Suppressor macrophage treated with lipopolysaccharide for 1 hour (primary cell): ENCODE measurements around the gene AGK.
"Not testable (repeated sequence)": the region's sequence is repeated elsewhere in the genome, so short reads cannot be mapped to it uniquely, and the experiment has no call there.

ENCODE experiments used
- DNase-seq, 3 donors: peaks; one replicate each; pipeline ENCODE4 v3.0.0-alpha.2; 2020 to 2022

Gene AGK

DNA sequence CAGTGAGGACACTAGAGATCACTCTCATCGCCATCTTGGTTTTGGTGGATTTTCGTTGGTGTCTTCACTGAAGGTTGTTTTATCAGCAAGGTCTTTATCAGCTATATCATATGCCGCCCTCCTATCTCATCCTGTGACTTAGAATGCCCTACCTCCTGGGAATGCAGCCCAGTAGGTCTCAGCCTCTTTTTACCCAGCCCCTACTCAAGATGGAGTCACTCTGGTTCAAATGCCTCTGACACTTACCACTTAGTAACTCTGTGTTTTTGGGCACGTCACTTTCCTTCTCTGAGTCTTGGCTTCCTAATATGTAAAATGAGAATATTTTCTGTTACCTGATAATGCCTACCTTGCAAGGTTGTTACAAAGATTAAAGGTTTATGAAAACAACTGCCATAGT lies 37.7 kb downstream of the AGK start:
- no peak for DNase-seq

DNA sequence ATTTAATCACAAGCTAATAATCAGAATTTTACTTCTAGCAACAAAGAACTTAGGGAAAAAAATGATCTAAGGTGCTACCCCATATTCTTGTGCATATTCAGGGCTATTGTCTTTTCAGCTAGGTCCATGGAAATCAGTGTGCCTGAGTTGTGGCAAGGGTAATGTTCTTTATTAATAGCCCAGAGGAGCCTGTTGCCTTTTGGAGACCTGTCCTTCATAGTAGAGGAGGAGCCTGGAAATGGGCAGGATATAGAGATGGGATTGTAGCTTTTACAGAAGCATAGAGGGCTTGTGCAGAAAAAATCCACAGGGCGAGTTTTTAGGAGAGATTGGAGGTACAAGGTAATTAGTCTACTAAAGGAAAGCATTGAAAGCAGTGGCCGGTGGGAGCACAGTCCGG lies 38.9 kb downstream of the AGK start:
- no peak for DNase-seq

DNA sequence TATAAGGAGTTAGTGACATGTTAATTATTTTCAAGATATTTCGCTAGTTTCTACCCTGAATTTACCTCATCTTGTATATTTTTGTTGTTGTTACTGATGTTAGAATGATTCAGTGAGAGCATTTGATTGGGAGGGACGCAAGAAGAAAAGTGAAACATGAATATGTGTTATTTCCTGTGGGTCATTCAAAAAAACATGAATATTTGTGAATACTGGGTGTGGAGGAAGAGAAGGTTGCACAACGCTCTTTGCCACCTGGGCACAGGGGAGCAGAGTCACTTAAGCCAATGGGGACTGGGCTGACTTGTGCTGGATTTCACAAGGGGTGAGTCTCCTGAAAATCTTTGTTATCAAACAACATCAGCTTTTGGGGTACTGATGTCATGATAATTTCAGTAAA lies 39.5 kb downstream of the AGK start:
- no peak for DNase-seq

DNA sequence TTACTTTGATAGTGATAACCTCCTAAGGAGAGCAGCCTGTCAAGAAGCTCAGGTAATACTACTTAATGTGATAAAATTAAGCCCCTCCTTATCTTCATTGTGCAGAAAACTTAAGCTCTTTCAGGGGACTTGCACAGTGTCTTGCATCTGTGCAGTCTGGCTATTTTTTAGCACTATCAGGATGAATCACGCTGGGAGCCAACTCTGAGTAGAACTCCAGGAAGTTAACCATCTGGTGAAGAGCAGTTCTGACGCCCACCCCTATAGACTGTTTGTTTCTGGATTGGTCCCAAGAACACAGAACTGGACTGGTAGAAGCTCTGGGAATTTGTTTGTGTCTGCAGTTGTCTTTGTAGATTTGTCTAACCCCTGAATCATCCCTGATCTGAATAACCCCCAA lies 41.9 kb downstream of the AGK start:
- no peak for DNase-seq

DNA sequence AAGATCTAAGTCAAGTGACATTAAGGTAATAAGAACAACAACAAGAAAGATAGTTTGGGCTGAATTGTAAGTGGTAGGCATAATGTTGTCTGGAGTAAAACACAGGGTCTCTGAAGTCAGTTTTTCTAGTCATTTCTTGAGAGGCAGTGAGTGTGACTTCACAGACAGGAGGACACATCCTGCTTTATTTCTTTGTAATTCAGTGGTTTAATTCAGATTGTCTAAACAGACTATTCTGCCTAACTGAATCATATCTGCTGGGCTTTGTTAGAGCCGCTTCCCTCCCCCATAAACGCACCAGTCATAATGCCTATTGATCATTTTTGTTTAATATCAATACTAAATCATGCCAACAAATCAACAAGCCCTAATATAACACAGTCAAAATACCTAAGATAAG lies 46.8 kb downstream of the AGK start:
- no peak for DNase-seq

DNA sequence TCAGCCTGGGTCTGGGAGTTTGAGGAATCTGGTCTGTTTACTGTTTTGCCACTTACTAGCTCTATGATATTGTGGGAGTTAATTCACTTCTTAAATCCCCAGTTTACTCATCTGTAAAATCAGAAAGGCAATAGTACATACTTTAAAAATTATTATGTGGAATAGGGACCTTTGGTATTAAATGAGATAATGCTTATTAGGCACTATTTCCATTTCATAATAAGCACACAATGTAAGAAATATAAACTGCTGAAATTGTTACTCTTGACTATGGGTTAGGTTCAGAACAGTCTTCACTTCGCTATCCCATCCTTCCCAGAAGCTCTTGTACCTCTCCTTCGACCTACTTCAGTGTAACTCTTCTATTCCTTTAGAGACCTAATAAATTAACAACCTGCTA lies 47.2 kb downstream of the AGK start:
- no peak for DNase-seq

DNA sequence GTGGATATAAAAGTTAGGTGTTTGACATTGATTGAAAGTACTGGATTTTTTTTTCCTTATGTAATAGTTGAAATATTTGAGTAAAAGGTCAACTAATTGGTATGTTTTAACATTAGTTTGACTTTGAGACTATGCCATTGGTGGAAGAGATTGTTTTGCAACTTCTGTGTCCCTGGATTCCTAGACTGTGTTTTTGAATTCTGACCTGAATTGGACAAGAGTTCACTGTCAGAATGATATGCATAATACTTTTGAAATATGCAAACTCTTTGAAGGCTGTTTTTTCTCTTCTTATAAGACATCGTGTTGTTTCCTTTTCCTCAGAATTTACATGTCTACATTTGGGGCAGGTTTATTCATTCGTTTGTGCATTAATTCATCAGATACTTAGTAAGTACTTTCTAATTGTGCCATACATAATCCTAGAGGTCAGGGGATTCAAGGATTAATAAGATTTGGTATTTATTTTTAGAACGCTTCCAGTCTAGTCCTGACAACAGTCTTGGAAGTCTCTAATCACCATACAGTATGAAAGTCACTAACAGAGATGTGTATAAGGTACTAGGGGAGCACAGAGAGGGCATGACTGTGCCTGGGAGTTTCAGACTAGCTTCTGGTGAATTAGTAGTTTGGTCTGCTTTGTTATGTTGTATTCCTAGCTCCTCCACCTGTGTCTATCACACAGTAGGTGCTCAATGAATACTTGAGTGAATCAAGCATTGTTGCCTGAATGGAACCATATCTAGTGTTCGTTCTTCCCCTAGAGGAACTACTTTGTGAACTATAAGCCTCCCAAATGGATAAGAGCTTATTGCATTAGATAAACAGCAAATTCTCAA lies 49.2 kb downstream of the AGK start:
- no peak for DNase-seq

DNA sequence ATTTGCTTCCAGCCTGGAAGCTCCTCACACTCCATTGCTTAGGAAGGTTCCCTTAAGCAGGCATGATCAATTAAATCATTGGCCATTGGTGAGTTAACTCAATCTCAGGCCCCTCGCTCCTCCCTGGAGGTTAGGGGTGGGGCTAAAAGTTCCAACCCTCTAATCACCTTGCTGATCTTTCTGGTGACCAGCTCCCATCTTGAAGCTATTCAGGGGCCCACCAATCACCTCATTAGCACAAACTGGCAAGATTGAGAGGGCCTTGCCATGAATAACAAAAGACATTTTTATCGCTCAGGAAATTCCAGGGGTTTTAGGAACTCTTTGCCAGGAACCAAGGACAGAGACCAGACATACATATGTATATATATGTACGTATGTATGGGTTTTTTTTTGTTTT lies 58.4 kb downstream of the AGK start:
- DNase-seq = no peak

DNA sequence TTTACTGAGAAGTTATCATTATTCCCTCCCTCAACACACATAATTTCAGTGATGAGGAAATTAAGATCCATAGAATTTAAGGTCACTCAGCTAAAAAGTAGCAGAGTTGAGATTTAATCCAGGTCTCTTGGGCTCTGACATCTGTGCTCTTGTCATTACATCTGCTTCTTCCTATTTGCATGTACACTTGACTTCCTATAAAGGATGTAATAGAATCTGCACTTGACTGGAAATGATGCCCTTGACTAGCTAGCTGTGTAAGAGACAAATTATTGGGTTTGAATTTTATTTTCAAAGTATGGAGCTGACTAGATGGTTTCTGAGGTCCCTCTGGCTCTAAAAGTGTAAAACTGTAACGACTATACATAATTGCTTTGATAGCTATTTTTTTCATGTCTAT lies 59.5 kb downstream of the AGK start:
- no peak for DNase-seq

DNA sequence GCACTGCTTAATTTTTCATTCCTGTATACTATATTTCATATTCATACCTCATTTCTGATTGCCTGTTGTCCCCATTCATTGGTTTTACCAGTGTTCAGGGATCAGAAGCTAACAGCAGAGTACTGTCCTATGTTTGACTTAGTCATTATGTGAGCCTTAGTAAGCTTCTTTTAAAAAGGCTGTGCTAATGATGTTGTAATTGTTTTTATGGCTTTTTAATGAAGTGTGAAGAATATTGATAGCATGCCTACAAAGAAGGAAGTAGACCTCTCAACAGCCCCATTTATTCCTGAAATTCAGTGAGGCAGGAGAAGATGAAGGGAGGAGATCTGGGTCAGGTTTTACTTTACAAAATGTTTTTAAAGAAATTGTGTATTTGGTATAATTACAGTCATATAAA lies 61.7 kb downstream of the AGK start:
- DNase-seq = no peak

DNA sequence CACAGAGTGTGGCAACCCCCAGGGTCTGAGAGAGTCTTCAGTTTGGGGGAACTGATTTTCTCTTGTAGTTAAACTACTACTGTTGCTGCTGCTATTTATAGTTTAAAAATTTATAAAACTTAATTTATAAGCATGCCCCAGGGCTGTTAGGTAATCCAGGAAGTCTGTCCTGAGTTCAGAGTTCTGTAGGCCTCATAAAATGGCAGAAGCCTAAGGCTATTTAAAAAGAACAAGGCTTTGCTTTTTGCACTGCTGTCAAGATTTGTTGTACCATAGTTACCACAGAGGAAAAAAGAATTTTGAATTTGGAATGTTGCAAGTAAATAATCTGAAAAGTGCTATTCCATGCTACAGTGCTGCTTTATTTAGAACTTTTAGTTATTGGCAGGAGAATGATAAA lies 66.1 kb downstream of the AGK start:
- no peak for DNase-seq

DNA sequence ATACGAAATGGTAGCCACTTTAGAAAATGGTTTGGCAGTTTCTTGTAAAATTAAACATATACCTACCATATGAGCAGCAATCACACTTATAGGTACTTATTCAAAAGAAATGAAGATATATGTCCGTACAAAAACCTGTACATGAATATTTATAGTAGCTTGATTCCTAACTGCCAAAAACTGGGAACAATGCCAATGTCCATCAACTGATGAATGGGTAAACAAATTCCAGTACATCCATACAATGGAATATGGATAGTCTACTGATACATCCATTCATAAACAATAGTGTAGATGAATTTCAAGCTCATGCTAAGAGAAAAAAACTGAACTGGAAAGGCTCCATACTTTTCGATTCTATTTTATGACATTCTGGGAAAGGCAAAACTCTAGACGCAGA lies 68.5 kb downstream of the AGK start:
- no peak for DNase-seq

DNA sequence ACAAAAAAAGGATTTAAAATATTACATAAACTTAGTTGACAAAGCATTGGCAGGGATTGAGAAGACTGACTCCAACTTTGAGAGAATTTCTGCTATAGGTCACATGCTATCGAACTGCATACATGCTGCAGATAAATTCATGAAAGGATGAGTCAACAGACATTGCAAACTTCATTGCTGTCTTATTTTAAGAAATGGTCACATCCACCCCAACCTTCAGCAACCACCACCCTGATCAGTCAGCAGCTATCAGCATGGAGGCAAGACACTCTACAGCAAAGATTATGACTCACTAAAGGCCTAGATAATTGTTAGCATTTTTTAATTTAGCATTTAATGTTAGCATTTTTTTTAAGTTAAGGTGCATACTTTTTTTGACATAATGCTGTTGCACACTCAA lies 73.6 kb downstream of the AGK start:
- no peak for DNase-seq

DNA sequence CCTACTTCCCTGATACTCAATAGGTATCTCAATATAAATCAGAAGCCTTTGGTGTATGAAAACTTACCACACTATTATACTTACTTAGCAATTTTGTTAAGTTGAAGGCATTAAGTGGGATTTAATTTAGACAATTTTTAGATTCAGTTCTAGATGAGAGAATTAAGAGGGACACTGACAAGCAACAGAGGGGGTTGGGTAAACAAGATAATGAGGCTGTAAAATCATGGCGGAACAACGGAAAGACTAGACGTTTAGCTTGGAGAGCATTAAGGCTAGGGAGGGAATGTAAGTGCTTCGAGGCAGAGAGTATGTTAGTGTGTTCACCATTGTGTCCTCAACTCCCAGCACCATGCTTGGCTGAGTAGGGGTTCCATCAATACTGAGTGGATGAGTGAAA lies 79.4 kb downstream of the AGK start:
- no peak for DNase-seq

DNA sequence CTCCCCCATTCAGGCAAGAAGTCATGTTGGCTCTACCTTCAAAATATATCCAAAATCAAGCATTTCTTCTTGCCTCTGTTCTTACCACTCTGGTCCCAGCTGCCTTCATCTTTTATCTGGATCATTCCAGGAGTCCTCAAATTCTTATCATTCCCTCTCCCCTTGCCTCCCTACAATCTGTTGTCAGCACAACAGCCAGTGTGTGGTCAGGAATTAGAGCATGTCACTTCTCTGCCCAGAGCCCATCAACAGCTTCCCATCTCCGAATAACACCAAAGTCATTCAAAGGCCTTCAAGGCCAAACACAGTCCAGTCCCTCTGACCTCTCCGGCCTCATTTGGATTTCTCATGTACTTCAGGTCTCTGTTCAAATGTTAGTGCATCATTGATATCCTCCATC lies 80.3 kb downstream of the AGK start:
- DNase-seq = no peak

DNA sequence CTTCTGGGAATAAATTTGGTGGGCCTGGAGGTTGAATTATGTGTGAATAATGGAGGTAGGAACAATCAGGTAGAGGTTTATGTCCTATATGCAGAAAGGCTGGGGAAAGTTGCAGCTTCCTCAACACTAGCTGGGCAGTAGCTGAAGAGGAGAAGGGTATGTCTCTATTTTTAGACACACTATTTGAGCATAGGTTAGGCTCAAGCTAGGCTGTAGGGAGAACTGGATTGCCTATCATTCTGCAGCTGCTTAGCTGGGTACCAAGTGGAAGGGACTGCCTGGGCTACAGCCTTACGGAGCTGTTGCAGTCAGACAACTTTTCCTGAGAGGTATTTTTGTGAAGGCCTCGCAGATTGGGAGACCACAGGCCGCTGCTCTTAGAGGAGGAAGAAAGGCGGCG lies 82.9 kb downstream of the AGK start:
- no peak for DNase-seq

DNA sequence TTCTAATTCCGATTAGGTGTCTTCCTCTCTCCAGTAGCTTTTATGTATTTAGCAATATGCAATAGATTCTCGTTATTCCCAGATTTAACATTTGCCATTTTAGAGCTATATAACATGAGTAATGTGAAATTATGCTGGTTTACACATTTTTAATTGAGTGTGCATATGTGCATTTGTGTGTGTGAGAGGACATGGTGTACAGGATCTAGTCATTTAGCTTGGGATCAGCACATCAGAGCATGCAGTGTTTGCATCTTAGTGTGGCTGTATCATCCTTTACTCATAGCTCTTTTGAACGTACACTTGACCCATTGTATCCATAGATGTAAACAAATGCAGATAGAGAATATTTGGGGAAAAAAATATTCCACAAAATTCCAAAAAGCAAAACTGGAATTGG lies 84.8 kb downstream of the AGK start:
- DNase-seq = no peak

DNA sequence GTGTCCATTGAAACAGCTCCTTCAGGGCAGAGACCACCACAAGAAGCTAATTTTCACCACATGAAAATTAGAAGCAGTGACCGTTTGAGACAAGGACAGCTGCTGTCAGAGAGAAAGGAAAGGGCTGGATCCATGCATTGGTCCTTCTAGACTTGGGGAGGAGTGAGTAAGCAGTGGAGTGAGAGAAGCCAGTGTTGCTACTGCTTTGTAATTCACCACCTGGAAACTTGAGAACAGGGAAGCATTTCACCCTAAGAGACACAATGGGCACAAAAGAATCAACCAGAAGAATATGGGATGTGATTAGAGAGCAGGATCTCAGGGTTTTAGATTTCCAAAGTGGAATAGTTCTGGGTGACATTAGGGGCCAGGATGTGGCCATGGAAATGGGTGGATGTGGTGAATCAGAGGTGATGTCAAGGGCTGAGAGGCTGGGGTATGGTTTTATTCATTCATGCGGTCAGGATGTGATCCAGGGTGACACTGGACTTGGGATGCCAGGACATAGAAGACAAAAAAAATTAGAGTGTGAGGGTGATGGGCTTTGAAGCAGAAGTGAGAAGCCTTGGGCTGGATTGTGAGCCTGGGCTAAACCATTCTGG lies 89.1 kb downstream of the AGK start:
- no peak for DNase-seq

DNA sequence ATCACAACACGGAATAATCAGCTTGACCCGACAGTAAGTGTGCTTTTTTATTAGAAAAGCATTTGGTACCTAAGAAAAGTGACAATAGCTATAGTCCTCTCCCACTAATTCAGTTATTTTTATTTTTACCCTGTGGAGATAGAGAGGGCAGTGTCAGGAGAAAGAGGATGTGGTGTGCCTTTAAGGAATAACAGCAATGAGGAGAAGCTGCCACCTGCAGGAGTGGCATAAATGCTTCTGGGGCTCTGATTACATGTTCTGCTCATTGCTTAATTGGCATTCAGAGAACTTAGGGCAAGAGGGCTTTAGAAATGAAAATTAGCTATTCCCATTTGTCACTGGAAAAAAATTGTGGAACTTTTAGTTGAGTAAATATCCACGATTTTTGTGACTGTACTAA lies 90.7 kb downstream of the AGK start:
- DNase-seq = no peak

DNA sequence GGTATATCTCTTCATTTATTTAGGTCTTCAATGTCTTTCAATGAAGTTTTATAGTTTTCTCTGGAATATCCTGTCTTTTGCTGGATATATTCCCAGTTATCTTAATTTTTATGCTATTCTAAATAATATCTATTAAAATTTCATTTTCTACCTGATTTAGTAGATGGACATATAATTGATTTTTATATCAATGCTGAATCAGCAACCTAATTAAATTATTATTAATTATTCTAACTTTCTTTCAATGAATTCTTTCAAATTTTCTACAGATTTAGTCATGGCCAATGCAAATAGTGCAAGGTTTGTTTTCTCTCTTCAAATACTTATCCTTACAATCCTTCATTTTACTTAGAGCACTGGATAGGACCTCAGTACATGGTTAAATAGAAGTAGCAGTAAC lies 94.0 kb downstream of the AGK start:
- DNase-seq = no peak

DNA sequence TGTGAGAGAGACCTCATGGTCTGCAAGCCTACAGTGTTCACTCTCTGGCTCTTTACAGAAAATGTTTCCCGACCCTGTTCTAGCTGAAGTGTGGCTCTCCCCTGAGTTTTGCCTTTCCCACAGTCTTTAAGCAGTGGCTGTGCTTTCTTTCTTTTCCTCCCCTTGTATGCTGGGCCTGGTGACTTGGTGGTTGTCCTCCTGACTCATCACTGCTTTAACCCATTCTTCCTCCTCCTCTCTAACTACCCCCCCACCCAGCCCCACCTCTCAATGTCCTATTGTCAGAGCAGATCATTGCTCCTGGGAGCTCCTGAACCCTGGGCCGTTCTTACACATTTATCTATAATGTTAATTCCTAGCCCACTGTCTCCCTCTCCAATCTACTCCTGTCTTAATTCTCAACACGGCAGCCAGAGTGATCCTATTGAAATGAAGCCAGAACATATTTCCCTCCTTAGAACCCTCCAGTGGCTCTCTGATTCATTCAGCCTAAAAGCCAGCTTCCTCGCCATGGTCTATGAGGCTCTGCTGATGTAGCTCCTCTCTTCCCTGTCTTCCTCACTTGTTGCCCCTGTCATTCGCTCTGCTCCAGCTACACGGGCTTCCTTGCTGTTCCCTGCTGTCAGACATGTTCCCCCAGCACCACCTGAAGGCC lies 95.7 kb downstream of the AGK start:
- no peak for DNase-seq

DNA sequence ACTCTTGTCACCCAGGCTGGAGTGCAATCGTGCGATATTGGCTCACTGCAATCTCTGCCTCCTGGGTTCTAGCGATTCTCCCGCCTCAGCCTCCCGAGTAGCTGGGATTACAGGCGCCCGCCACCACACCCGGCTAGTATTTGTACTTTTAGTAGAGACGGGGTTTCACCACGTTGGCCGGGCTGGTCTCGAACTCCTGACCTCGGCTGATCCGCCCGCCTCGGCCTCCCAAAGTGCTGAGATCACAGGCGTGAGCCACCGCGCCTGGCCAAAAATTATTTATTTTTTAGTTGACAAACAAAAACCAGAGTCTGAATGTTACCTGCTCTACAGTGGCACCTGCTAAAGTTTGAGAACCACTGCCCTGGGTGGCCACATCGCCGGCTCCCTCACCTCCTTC lies 96.5 kb downstream of the AGK start:
- DNase-seq = not testable (repeated sequence)

DNA sequence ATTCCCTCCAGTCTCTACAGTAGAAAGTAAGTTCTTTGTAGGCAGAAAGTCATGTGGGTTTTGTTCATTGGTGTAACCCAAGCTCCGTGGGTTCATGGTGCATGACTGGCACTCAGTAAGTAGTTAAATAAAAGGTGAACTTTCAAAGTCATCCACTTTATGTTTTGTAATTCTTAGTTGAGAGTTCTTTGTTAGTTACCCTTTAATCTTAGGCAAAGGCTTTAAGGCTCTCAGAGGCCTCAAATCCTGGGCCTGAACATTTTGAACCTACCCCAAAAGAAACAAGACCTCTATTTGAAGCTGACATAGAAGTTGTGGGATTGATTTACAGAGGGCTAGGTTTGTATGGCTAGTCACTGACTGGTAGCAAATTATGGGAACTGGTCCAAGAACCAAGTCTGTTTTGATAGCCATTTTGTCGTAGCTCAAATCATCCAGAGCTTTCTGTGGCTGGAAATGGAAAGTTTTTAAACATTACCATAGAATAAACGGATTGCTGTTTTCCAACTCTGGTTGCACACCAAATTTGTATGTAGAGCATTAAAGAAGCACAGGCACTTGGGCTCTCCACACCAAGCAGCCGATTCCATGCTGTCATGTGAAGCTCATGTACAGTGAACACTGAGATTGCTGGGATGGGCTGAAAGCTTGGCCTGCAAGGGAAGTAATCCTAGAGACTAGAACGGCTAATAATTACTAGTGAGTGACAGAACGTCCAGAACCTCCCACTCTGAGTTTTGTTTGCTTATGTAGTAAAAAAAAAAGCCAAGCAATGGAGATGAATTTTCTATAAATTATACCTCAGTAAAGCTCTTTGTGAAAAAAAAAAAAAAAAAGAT lies 97.3 kb downstream of the AGK start:
- no peak for DNase-seq
